HCT116 (cell line): ENCODE results near the gene TRIM66. TPM values are rescaled to one million over a fixed set of nuclear protein-coding genes. Genes with fewer than 3 reads are reported as not detected.

Experiments
- ATAC-seq: fragments of 200-7000 bp; cut with Tn5 transposase; 2 replicates; pipeline ENCODE4 v1.9.1; 2020; ENCODE audit warnings: mild to moderate bottlenecking, moderate library complexity
- BruUV-seq: library from RNA; stranded (reverse); fragments of 400-500 nt; replicated peaks from 2 replicates; lab custom pipeline; 2021; lab: Mats Ljungman, UMichigan
- CTCF ChIA-PET: fragments of 300-600 bp; sonication (Branson Sonifier 250); formaldehyde crosslinking; loops from one replicate; lab custom pipeline; 2021; ENCODE audit warnings: antibody characterized with exemption; lab: Charles Lee
- POLR2A ChIA-PET: fragments of 300-600, 350-600 bp; sonication (Branson Sonifier 250); formaldehyde crosslinking; loops from one replicate; lab custom pipeline; 2021; ENCODE audit warnings: antibody characterized with exemption; lab: Charles Lee
- RAD21 ChIA-PET, 2 experiments: fragments of 300-600 bp; sonication (Branson Sonifier 250); formaldehyde crosslinking; loops; one replicate each; lab custom pipeline; 2023; ENCODE audit warnings: low total read pairs in 2 of 2; ENCODE audit not compliant: uncharacterized antibody in 2 of 2, unreplicated experiment in 2 of 2, low non-redundant PET in 1 of 2; lab: Charles Lee
- DNase-seq: peaks from one replicate; pipeline ENCODE4 v3.0.0-alpha.2; 2010; ENCODE audit warnings: low read depth, low spot score
- H2AFZ ChIP-seq: fragments of 200-600 bp; shearing (Covaris generic), sonication (generic); 2 replicates; pipeline ENCODE4 v1.6.1; 2017; ENCODE audit warnings: low read depth, mixed run types, mixed read lengths, antibody characterized with exemption, low read length; ENCODE audit not compliant: poor library complexity, severe bottlenecking
- H3K27ac ChIP-seq: 2 replicates; pipeline ENCODE4 v1.5.1; 2012; ENCODE audit warnings: low read depth, low read length
- H3K27me3 ChIP-seq: fragments of 200-600 bp; sonication (generic); 2 replicates; pipeline ENCODE4 v1.6.1; 2016; ENCODE audit warnings: mixed run types, low read length, mixed read lengths; ENCODE audit not compliant: insufficient read depth
- H3K36me3 ChIP-seq, 2 experiments: fragments of 200-500 bp in 1 of 2; fragments of 200-600 bp in 1 of 2; sonication (Bioruptor generic) in 1 of 2; sonication (generic) in 1 of 2; 2 replicates each; pipeline versions ENCODE4 v1.5.1 to v1.6.1; 2014 to 2016; ENCODE audit warnings: low read length in 2 of 2, inconsistent platforms in 1 of 2, mixed read lengths in 1 of 2, mixed run types in 1 of 2; ENCODE audit not compliant: insufficient read depth in 2 of 2, control insufficient read depth in 1 of 2
- H3K4me1 ChIP-seq, 2 experiments: fragments of 200-600 bp in 1 of 2; sonication (generic) in 1 of 2; 2 replicates each; pipeline versions ENCODE4 v1.5.1 to v1.6.1; 2012 to 2017; ENCODE audit warnings: low read length in 2 of 2, inconsistent platforms in 1 of 2, mild to moderate bottlenecking in 1 of 2, mixed read lengths in 1 of 2, mixed run types in 1 of 2, moderate library complexity in 1 of 2; ENCODE audit not compliant: insufficient read depth in 2 of 2, control insufficient read depth in 1 of 2
- H3K4me2 ChIP-seq: fragments of 200-600 bp; sonication (generic); 2 replicates; pipeline ENCODE4 v1.6.1; 2017; ENCODE audit warnings: mixed run types, low read length, mixed read lengths
- H3K4me3 ChIP-seq, 2 experiments: fragments of 200-600 bp in 1 of 2; sonication (generic) in 1 of 2; replicated peaks in 1 of 2; 2 replicates each; pipeline ENCODE4 v1.5.1; 2011 to 2016; ENCODE audit warnings: low read length in 2 of 2, control low read depth in 1 of 2, low read depth in 1 of 2, mild to moderate bottlenecking in 1 of 2, mixed read lengths in 1 of 2, mixed run types in 1 of 2
- H3K79me2 ChIP-seq: fragments of 200-600 bp; sonication (generic); 2 replicates; pipeline ENCODE4 v1.6.1; 2017; ENCODE audit warnings: mild to moderate bottlenecking, mixed run types, low read length, moderate library complexity, mixed read lengths; ENCODE audit not compliant: insufficient read depth
- H3K9ac ChIP-seq: fragments of 200-600 bp; sonication (generic); 2 replicates; pipeline ENCODE4 v1.6.1; 2016; ENCODE audit warnings: low read length, mixed read lengths
- H3K9me2 ChIP-seq: fragments of 200-600 bp; sonication (generic), shearing (Covaris generic); 2 replicates; pipeline ENCODE4 v1.6.1; 2017; ENCODE audit warnings: mixed run types, mild to moderate bottlenecking, moderate library complexity; ENCODE audit not compliant: insufficient read depth
- H3K9me3 ChIP-seq, 2 experiments: fragments of 200-500 bp in 1 of 2; fragments of 200-600 bp in 1 of 2; sonication (Bioruptor generic) in 1 of 2; sonication (generic) in 1 of 2; 2 replicates each; pipeline ENCODE4 v1.6.1; 2014 to 2017; ENCODE audit warnings: low read length in 2 of 2, mixed read lengths in 2 of 2, inconsistent platforms in 1 of 2, low read depth in 1 of 2, mild to moderate bottlenecking in 1 of 2, mixed run types in 1 of 2, moderate library complexity in 1 of 2; ENCODE audit not compliant: control insufficient read depth in 1 of 2, insufficient read depth in 1 of 2
- H4K20me1 ChIP-seq: fragments of 200-600 bp; sonication (generic), shearing (Covaris generic); 2 replicates; pipeline ENCODE4 v1.6.1; 2017; ENCODE audit warnings: mixed run types, mild to moderate bottlenecking, moderate library complexity; ENCODE audit not compliant: insufficient read depth
- ATF3 ChIP-seq: IDR thresholded peaks from 2 replicates; pipeline ENCODE4 v1.6.1; 2012
- CBX3 ChIP-seq: IDR thresholded peaks from 2 replicates; pipeline ENCODE4 v1.6.1; 2012; ENCODE audit warnings: low read depth
- EGR1 ChIP-seq: IDR thresholded peaks from 2 replicates; pipeline ENCODE4 v1.6.1; 2012; ENCODE audit warnings: low read depth
- EZH2phosphoT487 ChIP-seq: fragments of 200-600 bp; IDR thresholded peaks from 2 replicates; pipeline ENCODE4 v1.6.1; 2018; ENCODE audit warnings: antibody characterized with exemption, borderline replicate concordance
- FOSL1 ChIP-seq: IDR thresholded peaks from 2 replicates; pipeline ENCODE4 v1.6.1; 2012; ENCODE audit warnings: low read depth
- JUND ChIP-seq: IDR thresholded peaks from 2 replicates; pipeline ENCODE4 v1.6.1; 2012
- POLR2AphosphoS5 ChIP-seq: IDR thresholded peaks from 2 replicates; pipeline ENCODE4 v1.6.1; 2011; ENCODE audit warnings: mild to moderate bottlenecking, low read depth, low read length, moderate library complexity
- REST ChIP-seq: IDR thresholded peaks from 2 replicates; pipeline ENCODE4 v1.6.1; 2012; ENCODE audit warnings: low read depth
- SIN3A ChIP-seq: IDR thresholded peaks from 2 replicates; pipeline ENCODE4 v1.6.1; 2012; ENCODE audit warnings: low read depth
- YY1 ChIP-seq: IDR thresholded peaks from 2 replicates; pipeline ENCODE4 v1.6.1; 2011; ENCODE audit warnings: low read length, low read depth, moderate library complexity, mild to moderate bottlenecking; ENCODE audit not compliant: insufficient replicate concordance; ENCODE audit errors: extremely low read depth
- intact Hi-C: fragments of 100-400 bp; cut with micrococcal nuclease; formaldehyde crosslinking; loops from 2 replicates; pipeline ENCODE4 v1.10.0; 2022
- total RNA-seq: library from RNA; stranded (reverse); gene quantifications from one replicate; pipeline ENCODE4 v1.2.1, GENCODE V29; 2021; ENCODE audit not compliant: unreplicated experiment

TRIM66 gene
- total RNA-seq, 1 experiment from 2014 or later = 24.8 TPM

GRCh38 chr11:8706673-8707432 is 24.4 kb upstream of the TRIM66 start:
- no peaks in the 10 kb centered on the region for H3K36me3 ChIP-seq
- DNase-seq = no peak
- POLR2A ChIA-PET = no interaction called here
- TF ChIP-seq JUND = no peak
- no peak for TF ChIP-seq REST
- no peak for TF ChIP-seq YY1
- no peak for TF ChIP-seq ATF3
- no peak for TF ChIP-seq EGR1
- no peak for TF ChIP-seq CBX3
- TF ChIP-seq FOSL1 = no peak
- TF ChIP-seq POLR2AphosphoS5 = no peak
- TF ChIP-seq SIN3A = no peak
- TF ChIP-seq EZH2phosphoT487 = no peak
- TF ChIP-seq, all 23 proteins: peak for 0
- H3K9me2 ChIP-seq = no peaks in the 10 kb centered on the region
- ATAC-seq = no peak
- no peaks in the 10 kb centered on the region for H3K4me1 ChIP-seq
- H3K27ac ChIP-seq = no peak overlapping the region
- no peak overlapping the region for H3K9ac ChIP-seq
- H3K4me2 ChIP-seq = no peak overlapping the region
- H3K27me3 ChIP-seq = no peaks in the 10 kb centered on the region
- no TSS peak for BruUV-seq
- no peak overlapping the region for H2AFZ ChIP-seq
- intact Hi-C loops = no loop called here
- H4K20me1 ChIP-seq = no peaks in the 10 kb centered on the region
- H3K9me3 ChIP-seq = no peaks in the 10 kb centered on the region
- no peaks in the 10 kb centered on the region for H3K79me2 ChIP-seq
- RAD21 ChIA-PET = no interaction called here
- CTCF ChIA-PET = no interaction called here
- no peak overlapping the region for H3K4me3 ChIP-seq
